ENCODE measurements around the gene OR6N1. TPM values are rescaled to one million over a fixed set of nuclear protein-coding genes. Genes with fewer than 3 reads are reported as not detected.

Gene OR6N1
- total RNA-seq, 1 donor from 2014 or later = not detected

GRCh38 chr1:158717344-158717743 is 54.7 kb downstream of the OR6N1 start:
- Mint-ChIP-seq H3K27ac (no peak overlapping the region), H3K27me3 (peaks cover 3% of the 10 kb centered on the region), H3K4me1 (ENCODE audit: low read depth) (no peaks in the 10 kb centered on the region), H3K36me3 (ENCODE audit: insufficient read depth) (no peaks in the 10 kb centered on the region), H3K4me3 (ENCODE audit: low read depth) (no peak overlapping the region), H3K9me3 (ENCODE audit: low read depth) (no peaks in the 10 kb centered on the region)
- TF ChIP-seq, protein P1, sequence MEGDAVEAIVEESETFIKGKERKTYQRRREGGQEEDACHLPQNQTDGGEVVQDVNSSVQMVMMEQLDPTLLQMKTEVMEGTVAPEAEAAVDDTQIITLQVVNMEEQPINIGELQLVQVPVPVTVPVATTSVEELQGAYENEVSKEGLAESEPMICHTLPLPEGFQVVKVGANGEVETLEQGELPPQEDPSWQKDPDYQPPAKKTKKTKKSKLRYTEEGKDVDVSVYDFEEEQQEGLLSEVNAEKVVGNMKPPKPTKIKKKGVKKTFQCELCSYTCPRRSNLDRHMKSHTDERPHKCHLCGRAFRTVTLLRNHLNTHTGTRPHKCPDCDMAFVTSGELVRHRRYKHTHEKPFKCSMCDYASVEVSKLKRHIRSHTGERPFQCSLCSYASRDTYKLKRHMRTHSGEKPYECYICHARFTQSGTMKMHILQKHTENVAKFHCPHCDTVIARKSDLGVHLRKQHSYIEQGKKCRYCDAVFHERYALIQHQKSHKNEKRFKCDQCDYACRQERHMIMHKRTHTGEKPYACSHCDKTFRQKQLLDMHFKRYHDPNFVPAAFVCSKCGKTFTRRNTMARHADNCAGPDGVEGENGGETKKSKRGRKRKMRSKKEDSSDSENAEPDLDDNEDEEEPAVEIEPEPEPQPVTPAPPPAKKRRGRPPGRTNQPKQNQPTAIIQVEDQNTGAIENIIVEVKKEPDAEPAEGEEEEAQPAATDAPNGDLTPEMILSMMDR (IDR thresholded peaks at IDR 0.05; ENCODE audit: unreplicated experiment) = no peak
- DNase-seq (ENCODE audit: low spot score, unreplicated experiment) = no peak

DNA sequence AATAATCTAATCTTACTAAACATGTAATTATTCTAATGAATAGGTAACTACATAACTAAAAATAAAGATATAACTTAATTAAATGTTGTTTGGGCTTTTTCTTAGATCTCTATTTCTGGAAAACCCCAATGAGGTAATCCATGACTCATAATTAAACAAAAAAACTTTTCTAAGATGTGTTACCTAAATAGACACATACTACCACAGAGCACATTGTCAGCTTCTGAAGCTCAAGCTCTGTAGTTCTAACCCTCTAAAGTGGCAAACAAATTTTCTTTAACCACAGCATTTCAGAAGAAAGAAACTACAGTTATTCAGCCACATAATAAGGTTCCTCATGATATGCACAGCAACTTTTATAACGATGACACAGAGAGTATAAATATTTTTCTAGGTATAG is 55.7 kb downstream of the OR6N1 start:
- H3K9me3 Mint-ChIP-seq (ENCODE audit: low read depth) = no peaks in the 10 kb centered on the region
- DNase-seq (ENCODE audit: low spot score, unreplicated experiment) = no peak
- no peaks in the 10 kb centered on the region for H3K4me1 Mint-ChIP-seq (ENCODE audit: low read depth)
- H3K4me3 Mint-ChIP-seq (ENCODE audit: low read depth) = no peak overlapping the region
- peaks cover 3% of the 10 kb centered on the region for H3K27me3 Mint-ChIP-seq
- no peaks in the 10 kb centered on the region for H3K36me3 Mint-ChIP-seq (ENCODE audit: insufficient read depth)
- no peak overlapping the region for H3K27ac Mint-ChIP-seq
- TF ChIP-seq, protein P1 (IDR thresholded peaks at IDR 0.05; ENCODE audit: unreplicated experiment) = no peak

DNA sequence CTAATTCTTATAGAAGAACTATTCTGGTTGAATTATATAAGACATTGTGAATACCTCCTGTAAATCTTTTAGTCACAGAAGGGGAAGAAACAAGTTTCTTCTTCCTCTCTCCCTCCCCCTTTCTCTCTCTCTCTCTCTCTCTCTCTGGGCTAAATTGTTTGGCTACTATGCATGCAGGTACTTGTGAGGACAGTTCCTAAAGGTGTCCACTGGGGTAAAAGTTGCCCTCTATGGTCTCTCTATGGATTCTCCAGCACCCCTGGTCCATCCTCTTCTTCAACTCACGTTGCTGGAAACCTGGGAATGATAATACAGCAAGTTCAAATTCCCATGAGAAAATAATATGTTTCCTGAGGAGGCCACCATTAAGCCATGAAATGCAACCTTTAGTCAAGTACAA is 57.2 kb downstream of the OR6N1 start:
- Mint-ChIP-seq H3K27me3 (no peaks in the 10 kb centered on the region), H3K4me1 (ENCODE audit: low read depth) (no peaks in the 10 kb centered on the region), H3K27ac (no peak overlapping the region), H3K4me3 (ENCODE audit: low read depth) (no peak overlapping the region), H3K36me3 (ENCODE audit: insufficient read depth) (no peaks in the 10 kb centered on the region), H3K9me3 (ENCODE audit: low read depth) (no peaks in the 10 kb centered on the region)
- TF ChIP-seq, protein P1 (IDR thresholded peaks at IDR 0.05; ENCODE audit: unreplicated experiment) = no peak
- no peak for DNase-seq (ENCODE audit: low spot score, unreplicated experiment)

Other genes starting within 250 kb of the OR6N1 start
- gene OR6Y1, start 217.8 kb downstream of the OR6N1 start, total RNA-seq = not detected in 2 replicates
- gene OR6P1, start 201.6 kb downstream of the OR6N1 start, total RNA-seq = not detected in 2 replicates
- gene OR10X1, start 192.3 kb downstream of the OR6N1 start, total RNA-seq = not detected in 2 replicates
- not detected in 2 replicates for gene OR10Z1, start 166.9 kb downstream of the OR6N1 start, total RNA-seq
- not detected in 2 replicates for gene SPTA1, start 85.5 kb downstream of the OR6N1 start, total RNA-seq
- gene OR6K2, start 71.5 kb downstream of the OR6N1 start, total RNA-seq = not detected in 2 replicates
- not detected in 2 replicates for gene OR6K3, start 51.5 kb downstream of the OR6N1 start, total RNA-seq
- not detected in 2 replicates for gene OR6K6, start 17.5 kb downstream of the OR6N1 start, total RNA-seq
- gene OR6N2, start 9.0 kb upstream of the OR6N1 start, total RNA-seq = not detected in 2 replicates
- not detected in 2 replicates for gene MNDA, start 59.2 kb upstream of the OR6N1 start, total RNA-seq
- not detected in 2 replicates for gene PYHIN1, start 159.4 kb upstream of the OR6N1 start, total RNA-seq
- gene IFI16, start 237.7 kb upstream of the OR6N1 start, total RNA-seq = 8.9 and 9.5 TPM in 2 replicates

Data from progenitor cell of endocrine pancreas (in vitro differentiated cells).